Adrenal gland (tissue), 12 donors: ENCODE data around the gene GMEB1. TPM values are rescaled to one million over a fixed set of nuclear protein-coding genes. Genes with fewer than 3 reads are reported as not detected.
"Not testable (repeated sequence)": the region's sequence is repeated elsewhere in the genome, so short reads cannot be mapped to it uniquely, and the experiment has no call there.

ENCODE experiments used
- DNase-seq, 7 donors: peaks; one replicate each; pipeline ENCODE4 v3.0.0-alpha.2; 2019 to 2020
- H3K27ac ChIP-seq, 5 donors: fragments of 200-600 bp; sonication (generic) in 4 of 5; 1 replicate in 3 of 5; 2 replicates in 2 of 5; pipeline versions ENCODE4 v1.5.1 to v1.8.0; 2016 to 2020; ENCODE audit warnings: mild to moderate bottlenecking in 1 of 5
- H3K27me3 ChIP-seq: fragments of 200-600 bp; 2 replicates; pipeline ENCODE4 v1.8.0; 2021
- H3K36me3 ChIP-seq, 2 donors: fragments of 200-600 bp; replicated peaks in 1 of 2; 1 replicate in 1 of 2; 2 replicates in 1 of 2; pipeline versions ENCODE4 v1.5.1 to v1.8.0; 2018 to 2022
- H3K4me1 ChIP-seq, 2 donors: fragments of 200-600 bp; replicated peaks in 1 of 2; 1 replicate in 1 of 2; 2 replicates in 1 of 2; pipeline versions ENCODE4 v1.5.1 to v1.8.0; 2018 to 2021
- H3K4me3 ChIP-seq, 4 donors: fragments of 200-600 bp; sonication (generic) in 3 of 4; one replicate each; pipeline ENCODE4 v1.5.1; 2016 to 2018
- H3K9me3 ChIP-seq, 3 donors: fragments of 200-600 bp; sonication (generic) in 1 of 3; replicated peaks in 1 of 3; 1 replicate in 2 of 3; 2 replicates in 1 of 3; pipeline versions ENCODE4 v1.5.1 to v1.8.0; 2016 to 2021
- CTCF ChIP-seq, 6 experiments: fragments of 450-650 bp in 4 of 6; fragments of 200-600 bp in 2 of 6; sonication (generic) in 1 of 6; IDR thresholded peaks; 1 replicate in 5 of 6; 2 replicates in 1 of 6; pipeline versions ENCODE4 v1.5.1 to v1.8.0; 2016 to 2021; ENCODE audit warnings: antibody characterized with exemption in 6 of 6, mild to moderate bottlenecking in 2 of 6, moderate library complexity in 1 of 6
- POLR2A ChIP-seq, 2 donors: fragments of 450-650 bp; IDR thresholded peaks; one replicate each; pipeline ENCODE4 v1.6.1; 2017; ENCODE audit warnings: antibody characterized with exemption in 2 of 2, mild to moderate bottlenecking in 2 of 2, moderate library complexity in 1 of 2
- WGBS, 4 donors: extraction: QIAGEN DNeasy Blood & Tissue Kit in 2 of 4; methylation state at CpG; one replicate each; pipeline versions ENCODE4 v1.1.5 to v1.1.7; 2013 to 2017; 5-methylcytosine and 5-hydroxymethylcytosine counted together
- intact Hi-C, 2 donors: fragments of 100-400 bp; cut with DNase I; formaldehyde crosslinking; loops; one replicate each; pipeline versions ENCODE4 v1.14.1 to v1.15.0; 2022 to 2023
- polyA plus RNA-seq, 3 donors: library from polyadenylated mRNA; stranded (reverse); fragments of 200-250 nt in 2 of 3; fragments of 350-450 nt in 1 of 3; fragmentation: Illumina TruSeq in 1 of 3; extraction: RNeasy Lipid Tissue Mini Kit (QIAGEN cat#74804) in 1 of 3; gene quantifications; one replicate each; pipeline ENCODE4 v1.2.3, GENCODE V29; 2013 to 2014
- total RNA-seq, 9 donors: library from RNA; depleted of rRNA in 4 of 9; stranded (reverse); fragments of >200 nt in 4 of 9; fragments of 120-200 nt in 1 of 9; fragmentation: NEBNext Ultra II Directional in 1 of 9; extraction: Animal tissue kit (Norgen Biotek cat#: 25700) in 1 of 9; gene quantifications; one replicate each; pipeline versions ENCODE4 v1.1.0 to v1.2.4, GENCODE V29; 2013 to 2023
- donor health status: healthy with polysubstance abuse.
- donor health status: Bipolar disorder and iron deficiency.
- donor health status: DM: yes; HTN: yes; CAD: no.
- donor health status: DM: no; HTN: no; CAD: no.
- donor health status: DM: no; HTN: no; CAD: no.
- donor health status: DM: yes; HTN: yes; CAD: no.

The GMEB1 gene
- total and polyA plus RNA-seq, 12 donors: 3.6 to 27.0 (median 9.2) TPM

- peaks cover 9 to 19% of the 10 kb centered on the region in 2 donors for H3K4me1 ChIP-seq
- no peak for DNase-seq
- WGBS, 4 donors: 96% methylated on average over 9 to 12 of the region's 12 CpGs
- H3K9me3 ChIP-seq: no peaks in the 10 kb centered on the region
- no peak overlapping the region for H3K27ac ChIP-seq
- H3K4me3 ChIP-seq: no peak overlapping the region
- no peak for TF ChIP-seq CTCF (IDR thresholded peaks at IDR 0.05)
- no peak for TF ChIP-seq POLR2A (IDR thresholded peaks at IDR 0.05)
- H3K27me3 ChIP-seq: no peaks in the 10 kb centered on the region
- intact Hi-C loops: no loop called here
- H3K36me3 ChIP-seq: no peaks in the 10 kb centered on the region
Measured at GRCh38 chr1:28666806-28667205, 1.8 kb upstream of the GMEB1 start.

GRCh38 chr1:28668956-28669723 is 556 bp downstream of the GMEB1 start:
- 0 to 5% (median 1%) methylated on average over 4 to 52 of the region's 63 CpGs for WGBS, 4 donors
- Histone ChIP-seq H3K4me3 (peak overlapping the region; percentile 27 to 99 (median 92)), H3K27ac (peak overlapping the region; percentile 81 to 97 (median 91)), H3K4me1 (peaks cover 9 to 19% of the 10 kb centered on the region in 2 donors), H3K27me3 (no peaks in the 10 kb centered on the region), H3K36me3 (no peaks in the 10 kb centered on the region), H3K9me3 (no peaks in the 10 kb centered on the region)
- intact Hi-C loops: no loop called here
- DNase-seq: peak in 6 of 7 donors; percentile 28 to 57 (median 40)
- TF ChIP-seq CTCF (IDR thresholded peaks at IDR 0.05) (no peak), POLR2A (IDR thresholded peaks at IDR 0.05) (peak; percentile 22 to 69)

- DNase-seq: no peak
Measured at GRCh38 chr1:28671254-28671780, 2.7 kb downstream of the GMEB1 start.

GRCh38 chr1:28672971-28673370 is 4.4 kb downstream of the GMEB1 start:
- H3K36me3 ChIP-seq, H3K9me3 ChIP-seq, H3K4me3 ChIP-seq, DNase-seq, H3K27me3 ChIP-seq, intact Hi-C loops, H3K27ac ChIP-seq: not testable (repeated sequence)
- WGBS, 4 donors: 93 to 97% (median 96%) methylated on average over 14 to 15 of the region's 15 CpGs
- peaks cover 5 to 17% of the 10 kb centered on the region in 2 donors for H3K4me1 ChIP-seq

More at GRCh38 chr1:28671254-28671780, 2.7 kb downstream of the GMEB1 start:
- Histone ChIP-seq H3K27ac (no peak overlapping the region), H3K4me1 (peaks cover 9 to 23% of the 10 kb centered on the region in 2 donors), H3K27me3 (no peaks in the 10 kb centered on the region), H3K9me3 (no peaks in the 10 kb centered on the region), H3K4me3 (no peak overlapping the region), H3K36me3 (no peaks in the 10 kb centered on the region)
- TF ChIP-seq CTCF (IDR thresholded peaks at IDR 0.05) (no peak), POLR2A (IDR thresholded peaks at IDR 0.05) (no peak)
- intact Hi-C loops: no loop called here
- WGBS, 4 donors: 93 to 95% (median 95%) methylated on average over 18 to 20 of the region's 20 CpGs

GRCh38 chr1:28675924-28676257 is 7.3 kb downstream of the GMEB1 start:
- Histone ChIP-seq H3K4me3 (no peak overlapping the region), H3K9me3 (no peaks in the 10 kb centered on the region), H3K36me3 (no peaks in the 10 kb centered on the region), H3K27me3 (no peaks in the 10 kb centered on the region), H3K27ac (peak overlapping the region in 2 of 5 donors; percentile 15 to 60), H3K4me1 (peaks cover 0 to 3% of the 10 kb centered on the region in 2 donors)
- DNase-seq: no peak
- intact Hi-C loops: no loop called here
- TF ChIP-seq POLR2A (IDR thresholded peaks at IDR 0.05) (no peak), CTCF (IDR thresholded peaks at IDR 0.05) (no peak)
